DMS53 treated with DMSO at 0.1 percent for 48 hours (cell line): ENCODE results near the gene RASD1.

Experiments
- DNase-seq: peaks from one replicate; lab custom pipeline; 2025; ENCODE audit not compliant: unreplicated experiment; lab: John Stamatoyannopoulos, UW

Gene RASD1

GRCh38 chr17:17527534-17527933 lies 31.3 kb upstream of the RASD1 start:
- no peak for DNase-seq

- DNase-seq = no peak
Observed at GRCh38 chr17:17526369-17526768, 30.2 kb upstream of the RASD1 start.

GRCh38 chr17:17525956-17526355 lies 29.8 kb upstream of the RASD1 start:
- DNase-seq = no peak

- no peak for DNase-seq
Observed at GRCh38 chr17:17525311-17525710, 29.1 kb upstream of the RASD1 start.

GRCh38 chr17:17523731-17524490 lies 27.7 kb upstream of the RASD1 start:
- DNase-seq = no peak

DNA sequence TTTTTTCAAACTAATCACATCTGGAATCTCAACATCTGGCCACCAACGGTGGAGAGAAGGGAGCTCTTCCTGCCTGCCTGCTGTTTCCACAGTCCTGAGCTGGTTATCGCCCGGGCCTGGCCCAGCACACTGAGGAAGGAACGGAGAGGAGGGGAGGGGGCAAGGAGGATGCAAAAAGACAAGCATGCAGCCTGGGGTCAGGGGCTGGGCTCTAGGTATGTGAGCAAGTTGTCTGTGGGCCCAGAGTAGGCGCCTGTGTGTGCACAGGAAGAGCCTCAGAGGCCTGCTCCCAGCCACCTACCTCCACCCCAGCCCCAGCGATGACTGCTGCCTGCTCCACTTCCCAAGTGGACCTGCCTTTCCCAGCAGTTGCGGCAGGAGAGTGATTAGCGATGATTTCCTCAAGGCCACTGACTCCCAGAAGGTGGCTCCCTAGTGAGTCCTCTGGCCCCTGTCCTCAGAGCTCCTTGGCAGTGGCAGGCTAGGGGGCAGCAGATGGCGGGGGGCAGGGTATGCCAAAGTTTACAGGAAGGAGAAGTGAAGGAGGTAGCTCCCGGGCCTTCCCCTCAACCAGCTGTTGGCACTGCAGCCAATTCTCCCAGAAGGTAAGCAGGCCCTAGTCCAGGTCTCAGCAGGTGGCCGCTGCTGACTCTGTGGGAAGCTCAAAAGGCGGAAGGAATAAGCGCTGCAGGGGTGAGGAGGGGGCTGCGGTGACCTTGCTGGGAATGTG lies 27.0 kb upstream of the RASD1 start:
- no peak for DNase-seq

DNA sequence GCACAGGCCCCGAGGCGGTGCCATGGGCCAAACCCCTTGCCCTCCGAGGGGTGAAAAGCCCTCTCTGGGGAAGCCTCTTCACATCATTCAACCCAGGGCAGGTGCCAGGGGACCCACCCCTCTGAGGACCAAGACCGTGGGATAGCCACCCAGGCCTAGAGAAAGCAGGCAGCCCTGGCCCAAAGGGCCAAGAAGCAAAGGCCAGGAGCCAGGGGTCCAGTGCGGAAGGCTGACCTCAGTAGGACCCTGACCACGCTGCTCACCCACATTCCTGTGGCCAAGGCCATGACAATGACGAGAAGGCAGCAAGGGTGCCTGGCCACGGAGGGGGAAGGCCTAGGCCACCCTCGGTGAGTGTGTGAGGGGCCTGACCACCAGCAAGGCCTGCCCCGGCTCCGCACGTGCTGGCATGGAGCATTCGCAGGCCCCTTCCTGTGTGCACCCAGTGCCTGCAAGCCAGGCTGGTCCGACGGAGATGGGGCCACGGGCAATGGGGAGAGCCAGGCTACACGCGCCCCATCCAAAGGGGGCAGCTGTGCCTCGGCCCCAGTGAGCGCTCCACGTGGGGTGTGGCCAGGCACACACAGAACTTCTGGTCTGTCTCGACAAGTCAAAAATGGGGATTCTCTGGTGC lies 24.5 kb upstream of the RASD1 start:
- DNase-seq = no peak

DNA sequence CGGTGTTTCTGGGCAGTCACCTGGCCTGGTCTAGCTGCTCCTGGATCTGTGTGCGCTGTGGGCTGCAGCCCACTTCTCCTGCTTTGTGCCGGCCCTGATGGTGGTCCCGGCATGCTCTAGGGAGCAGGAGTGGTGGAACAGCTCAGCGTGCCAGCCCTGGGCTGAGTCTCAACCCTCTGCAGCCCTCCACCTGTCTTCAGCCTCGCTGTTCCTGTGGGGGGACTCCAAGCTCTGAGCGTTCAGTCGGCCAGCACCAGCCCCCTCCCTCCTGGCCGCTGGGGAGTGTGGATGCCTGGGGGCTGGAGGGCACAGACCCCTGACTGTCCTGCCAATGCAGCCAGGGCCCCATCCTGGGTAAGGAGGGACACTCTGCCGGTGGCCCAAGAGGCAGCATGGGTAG lies 23.7 kb upstream of the RASD1 start:
- DNase-seq = no peak

- no peak for DNase-seq
Observed at GRCh38 chr17:17518951-17519350, 22.8 kb upstream of the RASD1 start.

DNA sequence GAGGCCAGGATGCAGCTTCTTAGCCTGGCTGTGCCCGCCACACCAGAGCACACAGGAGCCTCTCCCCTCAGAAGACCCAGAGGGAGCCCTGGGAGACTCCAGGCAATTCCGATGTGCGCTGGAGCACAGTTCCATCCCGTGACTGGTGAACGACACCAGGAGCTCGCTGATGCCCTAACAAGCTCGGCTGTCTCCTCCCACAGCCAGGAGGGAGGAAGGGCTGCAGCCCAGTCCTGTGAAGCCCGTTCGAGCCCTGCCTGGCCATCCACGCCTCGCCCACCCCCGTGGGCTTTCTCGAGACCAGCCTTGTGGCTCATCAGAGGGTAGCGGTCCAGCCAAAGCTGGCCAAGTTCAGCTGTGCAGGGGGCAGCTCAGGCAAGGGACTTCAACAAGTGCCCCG lies 21.8 kb upstream of the RASD1 start:
- DNase-seq = no peak

DNA sequence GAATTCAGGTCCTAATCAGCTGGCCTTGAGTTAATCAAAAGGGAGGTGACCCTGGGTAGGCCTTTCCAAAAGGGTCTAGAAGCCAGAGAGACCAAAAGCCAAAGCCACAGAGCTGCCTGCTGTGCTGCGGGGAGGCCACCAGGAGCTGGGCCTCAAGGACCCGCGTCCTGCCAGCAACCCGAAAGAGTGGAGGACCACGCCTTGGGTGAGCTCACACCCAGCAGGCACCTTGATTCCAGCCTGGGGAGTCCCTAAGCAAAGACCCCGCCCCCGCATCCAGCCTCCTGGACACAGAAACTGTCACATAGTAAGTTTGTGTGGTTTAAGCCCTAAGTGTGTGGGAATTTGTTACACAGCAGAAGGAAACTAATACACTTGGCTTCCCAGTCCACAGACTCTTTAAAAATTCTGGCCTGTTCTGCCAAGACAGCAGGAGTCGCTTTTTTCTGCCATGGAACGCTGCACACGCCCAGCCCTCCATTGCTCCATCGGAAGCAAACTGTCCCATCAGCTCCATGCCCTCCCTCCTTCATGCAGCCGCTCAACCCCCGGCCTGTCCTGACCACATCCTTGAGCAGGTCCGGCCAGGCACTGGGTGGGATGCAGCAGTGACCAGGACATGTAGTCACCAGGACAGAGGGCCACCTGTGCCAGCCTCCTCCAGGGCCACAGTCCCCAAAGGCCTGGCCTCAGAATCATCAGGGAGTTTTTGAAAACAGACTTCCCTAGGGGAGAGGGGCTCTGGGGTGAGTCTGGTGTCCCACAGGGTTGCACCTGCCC lies 20.9 kb upstream of the RASD1 start:
- DNase-seq = no peak

- no peak for DNase-seq
Observed at GRCh38 chr17:17515934-17516930, 20.0 kb upstream of the RASD1 start.

GRCh38 chr17:17514993-17515933 lies 19.1 kb upstream of the RASD1 start:
- no peak for DNase-seq

DNA sequence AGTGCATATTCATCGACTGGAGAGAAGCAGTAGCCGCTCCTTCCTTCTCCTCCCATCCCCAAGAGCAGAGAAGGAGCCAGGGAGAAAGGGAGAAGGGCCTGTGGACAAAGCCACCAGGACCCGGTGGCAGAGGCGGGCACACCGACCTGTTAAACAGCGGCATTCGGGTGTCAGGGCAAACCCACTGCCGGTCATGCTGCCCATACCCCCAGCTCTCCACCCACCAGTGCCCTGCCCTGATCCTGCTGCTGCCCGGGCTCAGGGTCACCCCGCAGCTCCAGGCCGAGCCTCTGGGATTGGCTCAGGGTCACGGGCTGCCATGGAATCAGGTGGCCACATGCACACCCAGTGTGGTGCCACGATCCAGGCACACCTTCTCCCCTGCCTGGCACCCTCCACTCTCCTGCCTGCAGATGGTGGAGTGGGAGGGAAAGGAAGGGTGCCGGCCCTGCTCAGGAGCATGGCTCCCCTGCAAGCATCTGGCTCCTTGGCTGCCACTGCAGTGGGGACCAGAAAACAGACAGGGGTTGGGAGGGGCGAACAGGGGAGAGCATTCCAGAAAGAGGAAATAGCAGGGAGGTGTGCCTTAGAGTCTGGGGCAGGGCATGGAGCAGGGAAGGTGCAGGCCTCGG lies 18.3 kb upstream of the RASD1 start:
- DNase-seq = no peak

DNA sequence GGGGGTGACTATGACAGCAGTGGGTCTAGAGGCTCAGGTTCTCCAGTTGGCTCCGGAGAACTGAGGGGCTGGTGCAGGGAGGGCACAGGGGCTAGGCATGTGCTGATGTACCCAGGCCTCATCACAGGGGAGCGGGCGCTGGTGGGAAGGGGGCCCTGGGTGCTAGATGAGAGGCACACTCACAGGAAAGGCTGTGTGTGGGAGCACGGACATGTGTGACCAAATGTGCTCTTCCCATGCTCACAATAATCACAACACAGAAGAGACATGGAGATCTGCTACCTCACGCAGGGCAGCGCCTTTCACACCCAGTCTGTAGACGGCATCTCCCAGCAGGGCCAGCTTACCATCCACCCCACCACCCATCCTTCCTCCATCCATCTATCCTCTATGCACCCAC lies 17.4 kb upstream of the RASD1 start:
- DNase-seq = no peak

GRCh38 chr17:17512866-17513265 lies 16.7 kb upstream of the RASD1 start:
- DNase-seq = no peak

DNA sequence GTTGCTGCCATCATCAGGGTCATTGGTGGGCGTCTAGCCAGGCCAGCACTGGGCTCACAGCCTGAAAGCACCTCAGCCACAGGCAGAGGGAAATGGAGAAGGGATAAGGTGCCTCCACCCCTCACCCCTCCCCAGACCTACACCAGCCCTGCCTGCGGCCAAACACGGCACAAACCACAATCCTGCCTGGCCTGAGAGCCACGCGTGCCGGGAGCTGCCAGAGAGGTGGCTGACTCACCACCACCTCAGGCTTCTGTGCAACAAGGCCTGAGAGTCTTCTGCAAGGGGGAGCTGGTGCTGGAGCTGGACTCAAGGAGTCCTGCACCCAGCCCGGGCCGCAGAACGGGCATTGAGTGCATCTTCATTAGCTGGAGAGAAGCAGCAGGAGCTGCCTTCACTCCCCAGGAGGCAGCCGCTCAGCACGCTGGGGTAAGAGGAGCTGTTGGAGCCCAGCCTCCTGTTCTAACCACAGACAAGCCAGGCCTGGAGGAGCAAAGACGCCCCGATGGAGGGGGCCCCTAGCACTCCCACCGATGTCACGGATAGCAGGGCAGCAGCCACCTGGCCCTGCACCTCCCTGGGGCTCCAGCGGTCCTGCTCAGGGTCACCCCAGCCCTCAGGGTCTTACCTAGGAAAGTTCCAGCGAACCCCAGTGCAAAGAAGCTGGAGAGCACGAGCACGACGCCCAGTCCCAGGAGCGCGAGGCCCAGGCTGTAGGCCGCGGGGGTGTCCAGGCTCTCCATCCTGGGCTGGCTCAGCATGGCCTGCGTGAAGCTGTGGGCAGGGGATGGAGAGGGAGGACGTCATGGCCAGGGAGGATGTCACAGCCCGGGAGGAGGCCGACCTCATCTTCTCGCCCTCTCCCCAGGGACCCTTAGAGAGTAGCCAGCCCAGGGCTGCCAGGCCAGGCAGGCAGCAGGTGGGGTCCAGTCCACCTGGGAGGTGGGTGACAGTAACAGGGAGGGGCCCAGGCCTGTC lies 16.0 kb upstream of the RASD1 start:
- no peak for DNase-seq
